Adrenal gland (tissue), 5 donors: ENCODE results near the gene PTBP2.

Experiments used
- POLR2A ChIP-seq, 2 donors: fragments of 450-650 bp; IDR thresholded peaks; one replicate each; pipeline ENCODE4 v1.6.1; 2017; ENCODE audit warnings: antibody characterized with exemption in 2 of 2, mild to moderate bottlenecking in 2 of 2, moderate library complexity in 1 of 2
- TF ChIP-seq, protein P1 (sequence below), 6 experiments: fragments of 450-650 bp in 4 of 6; fragments of 200-600 bp in 2 of 6; sonication (generic) in 1 of 6; IDR thresholded peaks; 1 replicate in 5 of 6; 2 replicates in 1 of 6; pipeline versions ENCODE4 v1.5.1 to v1.8.0; 2016 to 2021; ENCODE audit warnings: antibody characterized with exemption in 6 of 6, mild to moderate bottlenecking in 2 of 6, moderate library complexity in 1 of 6
- donor health status: DM: no; HTN: no; CAD: no.

GRCh38 chr1:96825231-96825630, 103.6 kb downstream of the PTBP2 start:
- TF ChIP-seq, protein P1, sequence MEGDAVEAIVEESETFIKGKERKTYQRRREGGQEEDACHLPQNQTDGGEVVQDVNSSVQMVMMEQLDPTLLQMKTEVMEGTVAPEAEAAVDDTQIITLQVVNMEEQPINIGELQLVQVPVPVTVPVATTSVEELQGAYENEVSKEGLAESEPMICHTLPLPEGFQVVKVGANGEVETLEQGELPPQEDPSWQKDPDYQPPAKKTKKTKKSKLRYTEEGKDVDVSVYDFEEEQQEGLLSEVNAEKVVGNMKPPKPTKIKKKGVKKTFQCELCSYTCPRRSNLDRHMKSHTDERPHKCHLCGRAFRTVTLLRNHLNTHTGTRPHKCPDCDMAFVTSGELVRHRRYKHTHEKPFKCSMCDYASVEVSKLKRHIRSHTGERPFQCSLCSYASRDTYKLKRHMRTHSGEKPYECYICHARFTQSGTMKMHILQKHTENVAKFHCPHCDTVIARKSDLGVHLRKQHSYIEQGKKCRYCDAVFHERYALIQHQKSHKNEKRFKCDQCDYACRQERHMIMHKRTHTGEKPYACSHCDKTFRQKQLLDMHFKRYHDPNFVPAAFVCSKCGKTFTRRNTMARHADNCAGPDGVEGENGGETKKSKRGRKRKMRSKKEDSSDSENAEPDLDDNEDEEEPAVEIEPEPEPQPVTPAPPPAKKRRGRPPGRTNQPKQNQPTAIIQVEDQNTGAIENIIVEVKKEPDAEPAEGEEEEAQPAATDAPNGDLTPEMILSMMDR (IDR thresholded peaks at IDR 0.05), result no peak
- TF ChIP-seq POLR2A (IDR thresholded peaks at IDR 0.05), result no peak
